MM.1S (cell line): ENCODE measurements around the gene GRWD1.

Experiments used
- DNase-seq: peaks from one replicate; pipeline ENCODE4 v3.0.0-alpha.2; 2015
- H2AFZ ChIP-seq: fragments of 300-600 bp; sonication (generic); 2 replicates; pipeline ENCODE4 v1.6.0; 2016; ENCODE audit warnings: antibody characterized with exemption, low read length
- H3F3A ChIP-seq: fragments of 300-600 bp; sonication (generic); 2 replicates; pipeline ENCODE4 v1.6.1; 2016; ENCODE audit warnings: mild to moderate bottlenecking, antibody characterized with exemption, low read length, moderate library complexity, mixed read lengths; ENCODE audit not compliant: insufficient read depth
- H3K27ac ChIP-seq: fragments of 300-600 bp; sonication (generic); 2 replicates; pipeline ENCODE4 v1.5.1; 2016; ENCODE audit warnings: mild to moderate bottlenecking, low read length
- H3K27me3 ChIP-seq: fragments of 300-600 bp; sonication (generic); replicated peaks from 2 replicates; pipeline ENCODE4 v1.6.0; 2016; ENCODE audit warnings: low read length; ENCODE audit not compliant: insufficient read depth
- H3K36me3 ChIP-seq: fragments of 300-600 bp; sonication (generic); replicated peaks from 2 replicates; pipeline ENCODE4 v1.6.1; 2016; ENCODE audit warnings: mild to moderate bottlenecking, low read length, mixed read lengths; ENCODE audit not compliant: insufficient read depth
- H3K4me1 ChIP-seq: fragments of 300-600 bp; sonication (generic); 2 replicates; pipeline ENCODE4 v1.6.1; 2016; ENCODE audit warnings: low read length, mixed read lengths
- H3K4me2 ChIP-seq: fragments of 300-600 bp; sonication (generic); 2 replicates; pipeline ENCODE4 v1.6.0; 2016; ENCODE audit warnings: low read depth, low read length
- H3K4me3 ChIP-seq: fragments of 300-600 bp; sonication (generic); 2 replicates; pipeline ENCODE4 v1.5.1; 2016; ENCODE audit warnings: low read length, mixed read lengths
- H3K79me2 ChIP-seq: fragments of 300-600 bp; sonication (generic); 2 replicates; pipeline ENCODE4 v1.6.1; 2016; ENCODE audit warnings: mixed run types, low read length, mixed read lengths
- H3K9ac ChIP-seq: fragments of 300-600 bp; sonication (generic); 2 replicates; pipeline ENCODE4 v1.6.1; 2016; ENCODE audit warnings: low read length, mixed read lengths
- H3K9me2 ChIP-seq: fragments of 300-600 bp; sonication (generic); replicated peaks from 2 replicates; pipeline ENCODE4 v1.6.1; 2016; ENCODE audit warnings: mild to moderate bottlenecking, low read length, mixed read lengths; ENCODE audit not compliant: insufficient read depth
- H3K9me3 ChIP-seq: fragments of 300-600 bp; sonication (generic); replicated peaks from 2 replicates; pipeline ENCODE4 v1.6.1; 2016; ENCODE audit warnings: mild to moderate bottlenecking, low read length, mixed read lengths; ENCODE audit not compliant: insufficient read depth
- H4K20me1 ChIP-seq: fragments of 300-600 bp; sonication (generic); 2 replicates; pipeline ENCODE4 v1.6.1; 2016; ENCODE audit warnings: mild to moderate bottlenecking, low read length, moderate library complexity, mixed read lengths; ENCODE audit not compliant: insufficient read depth
- CTCF ChIP-seq: fragments of 300-600 bp; sonication (generic); IDR thresholded peaks from 2 replicates; pipeline ENCODE4 v1.5.1; 2016; ENCODE audit warnings: antibody characterized with exemption, low read length, mixed read lengths
- EZH2 ChIP-seq: fragments of 300-600 bp; sonication (generic); optimal IDR thresholded peaks from 2 replicates; pipeline ENCODE3; 2017; ENCODE audit warnings: low read depth, mild to moderate bottlenecking, antibody characterized with exemption, low read length, mixed read lengths
- EZH2phosphoT487 ChIP-seq: fragments of 300-600 bp; sonication (generic); IDR thresholded peaks from 2 replicates; pipeline ENCODE4 v1.6.1; 2018; ENCODE audit warnings: antibody characterized with exemption, low read length

GRWD1 gene

DNA sequence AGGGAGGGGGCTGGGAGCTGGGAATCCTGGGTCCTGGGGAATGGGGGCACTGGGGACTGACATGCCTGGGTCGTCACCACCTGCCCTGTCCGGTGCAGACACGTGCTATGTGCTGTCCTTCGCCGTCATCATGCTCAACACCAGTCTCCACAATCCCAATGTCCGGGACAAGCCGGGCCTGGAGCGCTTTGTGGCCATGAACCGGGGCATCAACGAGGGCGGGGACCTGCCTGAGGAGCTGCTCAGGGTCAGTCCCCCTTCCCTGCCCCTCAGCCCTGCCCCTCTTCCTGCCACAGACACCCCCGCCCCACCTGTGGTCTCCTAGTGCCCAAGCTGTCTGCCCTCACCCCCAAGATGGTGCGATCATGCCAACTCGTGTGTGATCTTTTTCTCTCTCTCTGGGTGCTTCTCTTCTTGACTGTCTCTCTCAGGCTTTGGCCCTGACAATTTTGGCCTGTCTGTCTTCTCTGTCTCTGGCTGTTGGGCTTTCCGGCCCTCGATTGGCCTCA, 28.4 kb downstream of the GRWD1 start:
- Histone ChIP-seq H3K36me3 (no peaks in the 10 kb centered on the region), H3K79me2 (peaks cover 19% of the 10 kb centered on the region), H4K20me1 (no peaks in the 10 kb centered on the region), H3K27me3 (no peaks in the 10 kb centered on the region), H3K4me1 (no peaks in the 10 kb centered on the region), H2AFZ (no peak overlapping the region), H3K9me3 (no peaks in the 10 kb centered on the region), H3F3A (no peaks in the 10 kb centered on the region), H3K27ac (no peak overlapping the region), H3K9ac (no peak overlapping the region), H3K9me2 (no peaks in the 10 kb centered on the region), H3K4me3 (no peak overlapping the region), H3K4me2 (no peak overlapping the region)
- DNase-seq: no peak
- TF ChIP-seq EZH2phosphoT487 (no peak), CTCF (no peak), EZH2 (no peak)

DNA sequence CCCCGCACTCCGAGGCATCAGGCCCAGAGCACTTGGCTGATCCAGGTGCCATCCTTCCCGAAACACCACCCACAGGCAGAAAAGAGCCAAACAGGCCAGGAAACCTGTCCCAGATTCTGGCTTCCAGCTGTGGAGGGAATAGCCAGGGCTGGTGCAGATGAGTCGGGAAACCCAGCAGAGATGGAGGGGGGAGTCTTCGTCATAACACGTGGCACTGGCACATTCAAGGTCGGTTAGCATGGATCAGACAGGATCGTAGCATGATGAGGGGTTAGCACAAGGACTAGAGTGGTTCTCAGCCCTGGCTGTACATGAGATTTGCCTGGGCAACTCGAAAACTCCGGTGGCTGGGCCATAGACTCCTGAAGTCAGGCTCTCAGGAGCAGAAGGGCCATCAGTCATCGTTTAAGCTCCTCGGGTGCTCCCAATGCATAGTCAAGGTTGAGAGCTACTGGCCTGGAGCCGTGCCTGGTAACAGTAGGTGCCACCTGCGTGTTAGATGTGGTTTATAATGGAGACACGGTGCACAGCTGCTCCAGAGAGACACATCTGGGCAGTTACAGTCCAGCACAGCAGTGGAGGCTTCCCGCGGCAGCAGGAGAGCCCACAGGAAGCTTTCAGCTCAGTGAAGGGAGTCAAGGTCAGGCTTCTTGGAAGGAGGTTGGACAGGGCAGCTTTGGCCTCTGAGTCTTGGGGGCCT, 29.7 kb downstream of the GRWD1 start:
- H2AFZ ChIP-seq: no peak overlapping the region
- no peak for DNase-seq
- no peak overlapping the region for H3K9ac ChIP-seq
- H3K79me2 ChIP-seq: peaks cover 8% of the 10 kb centered on the region
- no peaks in the 10 kb centered on the region for H3K4me1 ChIP-seq
- H4K20me1 ChIP-seq: no peaks in the 10 kb centered on the region
- H3K4me3 ChIP-seq: no peak overlapping the region
- H3K9me3 ChIP-seq: no peaks in the 10 kb centered on the region
- H3K27me3 ChIP-seq: no peaks in the 10 kb centered on the region
- H3K4me2 ChIP-seq: no peak overlapping the region
- H3K36me3 ChIP-seq: no peaks in the 10 kb centered on the region
- no peak for TF ChIP-seq EZH2
- TF ChIP-seq EZH2phosphoT487: no peak
- no peak for TF ChIP-seq CTCF
- H3K27ac ChIP-seq: no peak overlapping the region
- no peaks in the 10 kb centered on the region for H3F3A ChIP-seq
- no peaks in the 10 kb centered on the region for H3K9me2 ChIP-seq

DNA sequence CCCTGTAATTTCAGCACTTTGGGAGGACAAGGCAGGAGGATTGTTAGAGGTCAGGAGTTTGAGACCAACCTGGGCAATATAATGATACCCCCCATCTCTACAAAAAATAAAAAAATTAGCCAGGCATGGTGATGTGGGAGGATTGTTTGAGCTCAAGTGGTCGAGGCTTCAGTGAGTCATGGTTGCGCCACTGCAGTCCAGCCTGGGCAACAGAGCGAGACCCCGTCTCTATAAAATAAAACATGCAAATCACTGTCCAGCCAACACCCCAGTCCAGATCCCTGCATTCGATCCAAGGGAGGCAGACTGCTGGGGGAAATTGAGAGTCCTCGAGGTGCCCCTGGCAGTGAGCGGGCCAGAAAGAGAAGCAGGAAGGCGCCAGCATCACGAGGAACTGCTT, 30.4 kb downstream of the GRWD1 start:
- Histone ChIP-seq H3K9me2 (no peaks in the 10 kb centered on the region), H3K9me3 (no peaks in the 10 kb centered on the region), H4K20me1 (no peaks in the 10 kb centered on the region), H3K4me1 (no peaks in the 10 kb centered on the region), H2AFZ (no peak overlapping the region), H3K27me3 (no peaks in the 10 kb centered on the region), H3K79me2 (peaks cover 4% of the 10 kb centered on the region; the same call in 1 of the 2 replicates), H3K4me3 (no peak overlapping the region), H3K36me3 (no peaks in the 10 kb centered on the region), H3K4me2 (no peak overlapping the region), H3K27ac (no peak overlapping the region), H3F3A (0 out of 2 replicates have a peak, but pooled peaks cover 4% of the 10 kb centered on the region), H3K9ac (no peak overlapping the region)
- TF ChIP-seq CTCF: no peak
- no peak for TF ChIP-seq EZH2phosphoT487
- no peak for TF ChIP-seq EZH2
- no peak for DNase-seq
